Spleen (tissue), 11 donors: Measurements from ENCODE around the gene GRB10. TPM values are rescaled to one million over a fixed set of nuclear protein-coding genes. Genes with fewer than 3 reads are reported as not detected.

ENCODE experiments used
- DNase-seq: peaks from one replicate; pipeline ENCODE4 v3.0.0-alpha.2; 2020
- H3K27ac ChIP-seq, 8 donors: fragments of 200-600 bp; sonication (generic) in 7 of 8; 1 replicate in 4 of 8; 2 replicates in 4 of 8; pipeline versions ENCODE4 v1.5.0 to v1.8.0; 2016 to 2021; ENCODE audit warnings: inconsistent platforms in 4 of 8, mild to moderate bottlenecking in 4 of 8, moderate library complexity in 1 of 8
- H3K27me3 ChIP-seq, 7 donors: fragments of 200-600 bp; sonication (generic) in 6 of 7; replicated peaks in 1 of 7; 1 replicate in 4 of 7; 2 replicates in 3 of 7; pipeline versions ENCODE4 v1.5.0 to v1.8.0; 2016 to 2021; ENCODE audit warnings: inconsistent platforms in 3 of 7, mild to moderate bottlenecking in 1 of 7
- H3K36me3 ChIP-seq, 6 donors: fragments of 200-600 bp; sonication (generic) in 5 of 6; 1 replicate in 4 of 6; 2 replicates in 2 of 6; pipeline versions ENCODE4 v1.5.0 to v1.8.0; 2016 to 2021; ENCODE audit warnings: inconsistent platforms in 2 of 6
- H3K4me1 ChIP-seq, 6 donors: fragments of 200-600 bp; sonication (generic) in 5 of 6; 1 replicate in 3 of 6; 2 replicates in 3 of 6; pipeline versions ENCODE4 v1.5.0 to v1.8.0; 2016 to 2021; ENCODE audit warnings: inconsistent platforms in 3 of 6
- H3K4me3 ChIP-seq, 8 donors: fragments of 200-600 bp; sonication (generic) in 7 of 8; 1 replicate in 4 of 8; 2 replicates in 4 of 8; pipeline versions ENCODE4 v1.5.0 to v1.8.0; 2016 to 2021; ENCODE audit warnings: inconsistent platforms in 4 of 8, mild to moderate bottlenecking in 4 of 8, moderate library complexity in 2 of 8
- H3K9me3 ChIP-seq, 8 donors: fragments of 200-600 bp; sonication (generic) in 7 of 8; 1 replicate in 4 of 8; 2 replicates in 4 of 8; pipeline versions ENCODE4 v1.5.0 to v1.8.0; 2016 to 2021; ENCODE audit warnings: inconsistent platforms in 4 of 8
- CTCF ChIP-seq, 11 experiments: fragments of 200-600 bp in 7 of 11; fragments of 450-650 bp in 4 of 11; sonication (generic) in 4 of 11; IDR thresholded peaks in 8 of 11; conservative IDR thresholded peaks in 3 of 11; 1 replicate in 7 of 11; 2 replicates in 4 of 11; pipeline versions ENCODE4 v1.4.0 to v1.8.0; 2016 to 2021; ENCODE audit warnings: antibody characterized with exemption in 11 of 11, inconsistent platforms in 4 of 11, mild to moderate bottlenecking in 1 of 11
- POLR2A ChIP-seq, 3 donors: fragments of 450-650 bp; IDR thresholded peaks; one replicate each; pipeline ENCODE4 v1.5.1; 2017; ENCODE audit warnings: antibody characterized with exemption in 3 of 3, mild to moderate bottlenecking in 1 of 3
- POLR2AphosphoS5 ChIP-seq, 3 donors: sonication (generic); formaldehyde crosslinking; IDR thresholded peaks; one replicate each; pipeline ENCODE4 v1.5.1; 2017; ENCODE audit warnings: antibody characterized with exemption in 3 of 3
- WGBS, 5 donors: extraction: QIAGEN DNeasy Blood & Tissue Kit in 3 of 5; methylation state at CpG; one replicate each; pipeline versions ENCODE4 v1.1.5 to v1.1.7; 2013 to 2018; 5-methylcytosine and 5-hydroxymethylcytosine counted together
- intact Hi-C: fragments of 100-400 bp; cut with DNase I; formaldehyde crosslinking; loops from one replicate; pipeline ENCODE4 v1.15.0; 2023; ENCODE audit warnings: low total_unique reads
- polyA plus RNA-seq, 3 donors: library from polyadenylated mRNA; stranded (reverse); fragments of 200-250 nt; gene quantifications; one replicate each; pipeline ENCODE4 v1.2.1, GENCODE V29; 2013
- total RNA-seq, 7 donors: library from RNA; depleted of rRNA in 3 of 7; stranded (reverse); fragments of >200 nt in 3 of 7; fragmentation: NEBNext Ultra II Directional in 4 of 7; extraction: Animal tissue kit (Norgen Biotek cat#: 25700) in 4 of 7; gene quantifications; one replicate each; pipeline versions ENCODE4 v1.1.0 to v1.2.1, GENCODE V29; 2016 to 2021
- donor health status: healthy with polysubstance abuse.
- donor health status: DM: no; HTN: no; CAD: no; lungs with moderate emphysema.
- donor health status: DM: no; HTN: no; CAD: no.
- donor health status: Bipolar disorder and iron deficiency.
- donor health status: healthy.
- donor health status: DM: no; HTN: no; CAD: no.
- donor health status: DM: yes; HTN: yes; CAD: no.

GRB10 gene
- total and polyA plus RNA-seq, 10 donors, result 11.3 to 159 (median 115) TPM

GRCh38 chr7:50771120-50772002, 11.3 kb downstream of the GRB10 start:
- intact Hi-C loops, result no loop called here
- H3K27me3 ChIP-seq, result no peaks in the 10 kb centered on the region
- TF ChIP-seq CTCF (IDR thresholded peaks at IDR 0.05 in 8 of 11, conservative IDR thresholded peaks at IDR 0.05 in 3 of 11) (no peak), POLR2AphosphoS5 (IDR thresholded peaks at IDR 0.05) (no peak), POLR2A (IDR thresholded peaks at IDR 0.05) (no peak)
- H3K4me1 ChIP-seq, result peaks cover 0 to 32% (median 8%) of the 10 kb centered on the region in 6 donors
- DNase-seq, result no peak
- no peaks in the 10 kb centered on the region for H3K9me3 ChIP-seq
- 83 to 89% (median 86%) methylated on average over 9 of the region's 9 CpGs for WGBS, 5 donors
- no peak overlapping the region for H3K27ac ChIP-seq
- no peak overlapping the region for H3K4me3 ChIP-seq
- H3K36me3 ChIP-seq, result no peaks in the 10 kb centered on the region

- 69 to 84% (median 80%) methylated on average over 10 of the region's 10 CpGs for whole genome bisulfite sequencing, 5 donors
- peaks cover 0 to 21% (median 0%) of the 10 kb centered on the region in 6 donors for H3K4me1 ChIP-seq
- H3K9me3 ChIP-seq, result peaks cover 0 to 3% (median 0%) of the 10 kb centered on the region in 8 donors
- intact Hi-C loops, result no loop called here
- no peak overlapping the region for H3K27ac ChIP-seq
- DNase-seq, result no peak
- no peak for TF ChIP-seq POLR2AphosphoS5 (IDR thresholded peaks at IDR 0.05)
- TF ChIP-seq CTCF (IDR thresholded peaks at IDR 0.05 in 8 of 11, conservative IDR thresholded peaks at IDR 0.05 in 3 of 11), result no peak
- TF ChIP-seq POLR2A (IDR thresholded peaks at IDR 0.05), result no peak
- H3K4me3 ChIP-seq, result no peak overlapping the region
- H3K27me3 ChIP-seq, result no peaks in the 10 kb centered on the region
- H3K36me3 ChIP-seq, result no peaks in the 10 kb centered on the region
These were observed 13.9 kb downstream of the GRB10 start for GRCh38 chr7:50768485-50769474.

GRCh38 chr7:50766849-50767207, 15.9 kb downstream of the GRB10 start:
- H3K36me3 ChIP-seq, result no peaks in the 10 kb centered on the region
- 42 to 78% (median 44%) methylated on average over 2 of the region's 2 CpGs for WGBS, 5 donors
- H3K4me3 ChIP-seq, result no peak overlapping the region
- peaks cover 0 to 21% (median 2%) of the 10 kb centered on the region in 6 donors for H3K4me1 ChIP-seq
- no peaks in the 10 kb centered on the region for H3K27me3 ChIP-seq
- TF ChIP-seq CTCF (IDR thresholded peaks at IDR 0.05 in 8 of 11, conservative IDR thresholded peaks at IDR 0.05 in 3 of 11), result no peak
- no peak for TF ChIP-seq POLR2AphosphoS5 (IDR thresholded peaks at IDR 0.05)
- TF ChIP-seq POLR2A (IDR thresholded peaks at IDR 0.05), result no peak
- intact Hi-C loops, result no loop called here
- DNase-seq, result no peak
- H3K9me3 ChIP-seq, result peaks cover 0 to 3% (median 0%) of the 10 kb centered on the region in 8 donors
- H3K27ac ChIP-seq, result no peak overlapping the region
